ENCODE results near the gene MEGF6. TPM values are rescaled to one million over a fixed set of nuclear protein-coding genes. Genes with fewer than 3 reads are reported as not detected.

MEGF6 gene
- 100 to 1,000 TPM in 3 of 5 donors, 10 to 100 TPM in 2; 63.3 to 213 (median 193) TPM for total RNA-seq
- total RNA-seq (2013): 20.2 TPM
- total RNA-seq: 3.6 to 547 (median 161) reads per million in 29 experiments

- POLR2A ChIA-PET: no interaction called here
- no peaks in the 10 kb centered on the region for H3K36me3 Mint-ChIP-seq
- H3K36me3 ChIP-seq (ENCODE audit: control insufficient read depth in 2 of 2, extremely low read depth in 1 of 2, insufficient read depth in 1 of 2, low read length in 1 of 2): no peaks in the 10 kb centered on the region
- CTCF ChIA-PET: no interaction called here
- H3K4me1 ChIP-seq (ENCODE audit: control insufficient read depth in 1 of 2, extremely low read depth in 1 of 2, insufficient read depth in 2 of 2, low read length in 2 of 2): peaks cover 0 to 19% of the 10 kb centered on the region in 2 experiments
- peak in 20 of 35 experiments; percentile 8 to 66 (median 34) for DNase-seq
- no peaks in the 10 kb centered on the region for H3K9me3 Mint-ChIP-seq
- peak; percentile 70 to 82 (median 74) for ATAC-seq (replicated peaks in 1 of 4)
- peak within 1 kb of the TSS; percentile 73 to 79 (median 77) for H3K4me3 Mint-ChIP-seq
- peaks cover 0 to 71% of the 10 kb centered on the region in 2 experiments for H3K27me3 ChIP-seq (replicated peaks in 1 of 2; ENCODE audit: control insufficient read depth in 2 of 2, extremely low read depth in 1 of 2, insufficient read depth in 2 of 2, low read length in 1 of 2)
- H3K4me1 Mint-ChIP-seq: peaks cover 0 to 10% (median 9%) of the 10 kb centered on the region in 3 donors
- H3K9me3 ChIP-seq: no peaks in the 10 kb centered on the region
- 1% methylated on average over 70 of the region's 87 CpGs for WGBS (ENCODE audit: insufficient coverage)
- H3K4me3 ChIP-seq (ENCODE audit: control insufficient read depth in 1 of 2, extremely low read depth in 1 of 2, low read length in 1 of 2): peak within 1 kb of the TSS; percentile 30 to 64
- H3K27me3 Mint-ChIP-seq: peaks cover 3 to 21% of the 10 kb centered on the region in 2 donors
- H3K27ac ChIP-seq (ENCODE audit: low read length): no peak within 1 kb of the TSS
- no peak within 1 kb of the TSS for H3K27ac Mint-ChIP-seq
Observed at GRCh38 chr1:3611170-3612019, at the start of gene MEGF6. MEGF6 (minus strand) TSS chr1:3611508; CDS start chr1:3611268, 240 bp downstream.

GRCh38 chr1:3660704-3661103 lies 49.4 kb upstream of the MEGF6 start:
- Mint-ChIP-seq H3K27ac (no peak overlapping the region), H3K4me3 (no peak overlapping the region), H3K36me3 (no peaks in the 10 kb centered on the region), H3K27me3 (peaks cover 26 to 36% of the 10 kb centered on the region in 2 donors), H3K4me1 (no peaks in the 10 kb centered on the region), H3K9me3 (no peaks in the 10 kb centered on the region)
- CTCF ChIA-PET: no interaction called here
- Histone ChIP-seq H3K4me1 (ENCODE audit: control insufficient read depth in 1 of 2, extremely low read depth in 1 of 2, insufficient read depth in 2 of 2, low read length in 2 of 2) (no peaks in the 10 kb centered on the region), H3K36me3 (ENCODE audit: control insufficient read depth in 2 of 2, extremely low read depth in 1 of 2, insufficient read depth in 1 of 2, low read length in 1 of 2) (no peaks in the 10 kb centered on the region), H3K4me3 (ENCODE audit: control insufficient read depth in 1 of 2, extremely low read depth in 1 of 2, low read length in 1 of 2) (no peak overlapping the region), H3K27ac (ENCODE audit: low read length) (no peak overlapping the region), H3K27me3 (replicated peaks in 1 of 2; ENCODE audit: control insufficient read depth in 2 of 2, extremely low read depth in 1 of 2, insufficient read depth in 2 of 2, low read length in 1 of 2) (peaks cover 4 to 42% of the 10 kb centered on the region in 2 experiments), H3K9me3 (no peaks in the 10 kb centered on the region)
- POLR2A ChIA-PET: no interaction called here
- no peak for ATAC-seq (replicated peaks in 1 of 4)
- no peak for DNase-seq
- no CpG with 5 or more reads among the region's 2 CpGs for WGBS (ENCODE audit: insufficient coverage)

GRCh38 chr1:3659093-3659492 lies 47.8 kb upstream of the MEGF6 start:
- DNase-seq (no peak), ATAC-seq (replicated peaks in 1 of 4) (no peak)
- Histone ChIP-seq H3K27me3 (replicated peaks in 1 of 2; ENCODE audit: control insufficient read depth in 2 of 2, extremely low read depth in 1 of 2, insufficient read depth in 2 of 2, low read length in 1 of 2) (peaks cover 6 to 49% of the 10 kb centered on the region in 2 experiments), H3K4me3 (ENCODE audit: control insufficient read depth in 1 of 2, extremely low read depth in 1 of 2, low read length in 1 of 2) (no peak overlapping the region), H3K4me1 (ENCODE audit: control insufficient read depth in 1 of 2, extremely low read depth in 1 of 2, insufficient read depth in 2 of 2, low read length in 2 of 2) (no peaks in the 10 kb centered on the region), H3K27ac (ENCODE audit: low read length) (no peak overlapping the region), H3K9me3 (no peaks in the 10 kb centered on the region), H3K36me3 (ENCODE audit: control insufficient read depth in 2 of 2, extremely low read depth in 1 of 2, insufficient read depth in 1 of 2, low read length in 1 of 2) (no peaks in the 10 kb centered on the region)
- H3K4me3 Mint-ChIP-seq: no peak overlapping the region
- no peaks in the 10 kb centered on the region for H3K4me1 Mint-ChIP-seq
- no peaks in the 10 kb centered on the region for H3K36me3 Mint-ChIP-seq
- no peak overlapping the region for H3K27ac Mint-ChIP-seq
- CTCF ChIA-PET: interaction anchor here in 1 of 2 donors (0.5 kb wide), 1 partner anchor 244 kb away, joined by 3 read pairs; no protein-coding TSS in a partner anchor
- no peaks in the 10 kb centered on the region for H3K9me3 Mint-ChIP-seq
- POLR2A ChIA-PET: no interaction called here
- 84% methylated on average over 13 of the region's 15 CpGs for WGBS (ENCODE audit: insufficient coverage)
- H3K27me3 Mint-ChIP-seq: peaks cover 42 to 47% of the 10 kb centered on the region in 2 donors

- H3K36me3 Mint-ChIP-seq: no peaks in the 10 kb centered on the region
- peaks cover 13 to 51% of the 10 kb centered on the region in 2 experiments for H3K27me3 ChIP-seq (replicated peaks in 1 of 2; ENCODE audit: control insufficient read depth in 2 of 2, extremely low read depth in 1 of 2, insufficient read depth in 2 of 2, low read length in 1 of 2)
- no peak overlapping the region for H3K27ac ChIP-seq (ENCODE audit: low read length)
- ATAC-seq (replicated peaks in 1 of 4) (no peak), DNase-seq (no peak)
- H3K27me3 Mint-ChIP-seq: peaks cover 51 to 54% of the 10 kb centered on the region in 2 donors
- POLR2A ChIA-PET: no interaction called here
- no peaks in the 10 kb centered on the region for H3K36me3 ChIP-seq (ENCODE audit: control insufficient read depth in 2 of 2, extremely low read depth in 1 of 2, insufficient read depth in 1 of 2, low read length in 1 of 2)
- CTCF ChIA-PET: no interaction called here
- 39% methylated on average over 7 of the region's 14 CpGs for WGBS (ENCODE audit: insufficient coverage)
- no peak overlapping the region for H3K27ac Mint-ChIP-seq
- H3K9me3 Mint-ChIP-seq: no peaks in the 10 kb centered on the region
- H3K4me3 ChIP-seq (ENCODE audit: control insufficient read depth in 1 of 2, extremely low read depth in 1 of 2, low read length in 1 of 2): no peak overlapping the region
- no peak overlapping the region for H3K4me3 Mint-ChIP-seq
- H3K4me1 ChIP-seq (ENCODE audit: control insufficient read depth in 1 of 2, extremely low read depth in 1 of 2, insufficient read depth in 2 of 2, low read length in 2 of 2): no peaks in the 10 kb centered on the region
- no peaks in the 10 kb centered on the region for H3K9me3 ChIP-seq
- H3K4me1 Mint-ChIP-seq: peaks cover 0 to 2% (median 0%) of the 10 kb centered on the region in 3 donors
Observed at GRCh38 chr1:3658231-3658615, 46.9 kb upstream of the MEGF6 start.

- ChIA-PET POLR2A (no interaction called here), CTCF (no interaction called here)
- Mint-ChIP-seq H3K9me3 (no peaks in the 10 kb centered on the region), H3K36me3 (no peaks in the 10 kb centered on the region), H3K27ac (no peak overlapping the region), H3K27me3 (peaks cover 52 to 54% of the 10 kb centered on the region in 2 donors), H3K4me1 (peaks cover 0 to 2% (median 0%) of the 10 kb centered on the region in 3 donors), H3K4me3 (no peak overlapping the region)
- Histone ChIP-seq H3K4me1 (ENCODE audit: control insufficient read depth in 1 of 2, extremely low read depth in 1 of 2, insufficient read depth in 2 of 2, low read length in 2 of 2) (peaks cover 0 to 3% of the 10 kb centered on the region in 2 experiments), H3K36me3 (ENCODE audit: control insufficient read depth in 2 of 2, extremely low read depth in 1 of 2, insufficient read depth in 1 of 2, low read length in 1 of 2) (no peaks in the 10 kb centered on the region), H3K9me3 (no peaks in the 10 kb centered on the region), H3K27me3 (replicated peaks in 1 of 2; ENCODE audit: control insufficient read depth in 2 of 2, extremely low read depth in 1 of 2, insufficient read depth in 2 of 2, low read length in 1 of 2) (peaks cover 14 to 51% of the 10 kb centered on the region in 2 experiments), H3K27ac (ENCODE audit: low read length) (no peak overlapping the region), H3K4me3 (ENCODE audit: control insufficient read depth in 1 of 2, extremely low read depth in 1 of 2, low read length in 1 of 2) (no peak overlapping the region)
- ATAC-seq (replicated peaks in 1 of 4) (no peak), DNase-seq (no peak)
- 85% methylated on average over 24 of the region's 26 CpGs for WGBS (ENCODE audit: insufficient coverage)
Observed at GRCh38 chr1:3657578-3658230, 46.4 kb upstream of the MEGF6 start.

GRCh38 chr1:3657096-3657475 lies 45.8 kb upstream of the MEGF6 start:
- no peak overlapping the region for H3K4me3 ChIP-seq (ENCODE audit: control insufficient read depth in 1 of 2, extremely low read depth in 1 of 2, low read length in 1 of 2)
- peaks cover 52 to 54% of the 10 kb centered on the region in 2 donors for H3K27me3 Mint-ChIP-seq
- H3K27ac ChIP-seq (ENCODE audit: low read length): no peak overlapping the region
- H3K36me3 Mint-ChIP-seq: no peaks in the 10 kb centered on the region
- H3K9me3 Mint-ChIP-seq: no peaks in the 10 kb centered on the region
- H3K9me3 ChIP-seq: no peaks in the 10 kb centered on the region
- H3K36me3 ChIP-seq (ENCODE audit: control insufficient read depth in 2 of 2, extremely low read depth in 1 of 2, insufficient read depth in 1 of 2, low read length in 1 of 2): no peaks in the 10 kb centered on the region
- peaks cover 0 to 5% of the 10 kb centered on the region in 2 experiments for H3K4me1 ChIP-seq (ENCODE audit: control insufficient read depth in 1 of 2, extremely low read depth in 1 of 2, insufficient read depth in 2 of 2, low read length in 2 of 2)
- WGBS (ENCODE audit: insufficient coverage): 61% methylated on average over 6 of the region's 6 CpGs
- ATAC-seq (replicated peaks in 1 of 4) (no peak), DNase-seq (no peak)
- no peak overlapping the region for H3K4me3 Mint-ChIP-seq
- peaks cover 14 to 47% of the 10 kb centered on the region in 2 experiments for H3K27me3 ChIP-seq (replicated peaks in 1 of 2; ENCODE audit: control insufficient read depth in 2 of 2, extremely low read depth in 1 of 2, insufficient read depth in 2 of 2, low read length in 1 of 2)
- CTCF ChIA-PET: no interaction called here
- POLR2A ChIA-PET: no interaction called here
- no peak overlapping the region for H3K27ac Mint-ChIP-seq
- peaks cover 0 to 2% (median 0%) of the 10 kb centered on the region in 3 donors for H3K4me1 Mint-ChIP-seq
